H1 (cell line): ENCODE data around the gene HMGXB3. TPM values are rescaled to one million over a fixed set of nuclear protein-coding genes. Genes with fewer than 3 reads are reported as not detected.

Experiments
- CTCF ChIA-PET: fragments of 300-600 bp; sonication (Branson Sonifier 250); formaldehyde crosslinking; loops from one replicate; lab custom pipeline; 2021; ENCODE audit not compliant: partially characterized antibody; lab: Charles Lee
- POLR2A ChIA-PET: fragments of 300-600 bp; sonication (Branson Sonifier 250); formaldehyde crosslinking; loops from one replicate; lab custom pipeline; 2021; ENCODE audit warnings: inconsistent platforms; ENCODE audit not compliant: partially characterized antibody; lab: Charles Lee
- DNase-seq, 2 experiments: peaks; one replicate each; pipeline versions ENCODE4 v3.0.0 to v3.0.0-alpha.2; 2010 to 2022; ENCODE audit warnings: low spot score in 2 of 2, low read depth in 1 of 2, mixed read lengths in 1 of 2
- FAIRE-seq: peaks from 2 replicates; lab custom pipeline; 2011; peaks lifted over from hg19 to GRCh38; lab: Jason Lieb, UNC
- H2AFZ ChIP-seq: 2 replicates; pipeline ENCODE4 v1.8.1; 2012; ENCODE audit warnings: low read length, inconsistent platforms
- H2AK5ac ChIP-seq: 2 replicates; pipeline ENCODE4 v1.6.1; 2013; ENCODE audit warnings: low read depth, low read length
- H2BK120ac ChIP-seq: replicated peaks from 2 replicates; pipeline ENCODE3; 2013; ENCODE audit warnings: low read depth, low read length, inconsistent platforms
- H2BK12ac ChIP-seq: 2 replicates; pipeline ENCODE4 v1.6.1; 2013; ENCODE audit warnings: low read depth, low read length
- H2BK15ac ChIP-seq: 2 replicates; pipeline ENCODE4 v1.6.1; 2013; ENCODE audit warnings: low read length
- H2BK20ac ChIP-seq: 2 replicates; pipeline ENCODE4 v1.6.1; 2013; ENCODE audit warnings: low read length
- H2BK5ac ChIP-seq: 2 replicates; pipeline ENCODE4 v1.6.1; 2013; ENCODE audit warnings: low read depth, low read length
- H3K14ac ChIP-seq: 2 replicates; pipeline ENCODE4 v1.6.1; 2013; ENCODE audit warnings: inconsistent platforms; ENCODE audit not compliant: insufficient read length
- H3K18ac ChIP-seq: 2 replicates; pipeline ENCODE4 v1.6.1; 2013; ENCODE audit warnings: low read length; ENCODE audit errors: extremely low read depth
- H3K23ac ChIP-seq: 2 replicates; pipeline ENCODE4 v1.6.1; 2013; ENCODE audit warnings: inconsistent platforms; ENCODE audit not compliant: insufficient read length
- H3K23me2 ChIP-seq: 2 replicates; pipeline ENCODE4 v1.6.1; 2013; ENCODE audit warnings: low read depth, low read length
- H3K27ac ChIP-seq: 2 replicates; pipeline ENCODE4 v1.6.1; 2011; ENCODE audit warnings: low read depth, low read length, inconsistent platforms
- H3K27me3 ChIP-seq, 4 experiments: replicated peaks in 1 of 4; 1 replicate in 1 of 4; 2 replicates in 3 of 4; pipeline versions ENCODE4 v1.6.1 to v1.8.1; 2011 to 2013; ENCODE audit warnings: low read length in 3 of 4, mild to moderate bottlenecking in 3 of 4, inconsistent platforms in 2 of 4, mixed read lengths in 2 of 4, moderate library complexity in 1 of 4; ENCODE audit not compliant: control insufficient read depth in 3 of 4, insufficient read depth in 3 of 4; ENCODE audit errors: extremely low read depth in 1 of 4
- H3K36me3 ChIP-seq, 4 experiments: 2 replicates each; pipeline versions ENCODE4 v1.6.1 to v1.8.1; 2011 to 2013; ENCODE audit warnings: mild to moderate bottlenecking in 4 of 4, low read length in 3 of 4, moderate library complexity in 2 of 4, control low read depth in 1 of 4, inconsistent platforms in 1 of 4; ENCODE audit not compliant: insufficient read depth in 4 of 4, control insufficient read depth in 2 of 4
- H3K4ac ChIP-seq: replicated peaks from 2 replicates; pipeline ENCODE3; 2013; ENCODE audit warnings: low read length, low read depth, mixed read lengths, inconsistent platforms; ENCODE audit not compliant: insufficient read length
- H3K4me1 ChIP-seq, 4 experiments: replicated peaks in 1 of 4; 1 replicate in 1 of 4; 2 replicates in 3 of 4; pipeline versions ENCODE4 v1.6.1 to v1.8.1; 2011 to 2013; ENCODE audit warnings: low read length in 3 of 4, inconsistent platforms in 2 of 4, mixed read lengths in 1 of 4; ENCODE audit not compliant: insufficient read depth in 4 of 4, control insufficient read depth in 3 of 4
- H3K4me2 ChIP-seq, 2 experiments: 2 replicates each; pipeline versions ENCODE4 v1.6.1 to v1.8.1; 2011 to 2013; ENCODE audit warnings: low read depth in 2 of 2, low read length in 2 of 2, control low read depth in 1 of 2, inconsistent platforms in 1 of 2, mild to moderate bottlenecking in 1 of 2; ENCODE audit not compliant: insufficient read depth in 1 of 2
- H3K4me3 ChIP-seq, 4 experiments: fragments of 200-600, 300-600 bp in 1 of 4; sonication (generic), shearing (Covaris generic), sonication (Bioruptor Twin) in 1 of 4; 2 replicates each; pipeline versions ENCODE4 v1.5.1 to v1.8.1; 2011 to 2016; ENCODE audit warnings: low read length in 4 of 4, low read depth in 3 of 4, control low read depth in 2 of 4, inconsistent platforms in 2 of 4, mild to moderate bottlenecking in 2 of 4, mixed read lengths in 1 of 4, moderate library complexity in 1 of 4; ENCODE audit not compliant: insufficient read depth in 2 of 4; ENCODE audit errors: extremely low read depth in 1 of 4
- H3K56ac ChIP-seq: replicated peaks from 2 replicates; pipeline ENCODE3; 2013; ENCODE audit warnings: low read depth, mild to moderate bottlenecking, mixed read lengths, low read length, inconsistent platforms; ENCODE audit not compliant: insufficient read length
- H3K79me1 ChIP-seq: 2 replicates; pipeline ENCODE4 v1.6.1; 2013; ENCODE audit warnings: low read depth, low read length, control low read depth
- H3K79me2 ChIP-seq, 2 experiments: 2 replicates each; pipeline versions ENCODE4 v1.6.1 to v1.8.1; 2012 to 2013; ENCODE audit warnings: low read length in 2 of 2, mild to moderate bottlenecking in 2 of 2, inconsistent platforms in 1 of 2; ENCODE audit not compliant: insufficient read depth in 2 of 2, control insufficient read depth in 1 of 2
- H3K9ac ChIP-seq, 4 experiments: replicated peaks in 1 of 4; 1 replicate in 1 of 4; 2 replicates in 3 of 4; pipeline versions ENCODE4 v1.6.1 to v1.8.1; 2011 to 2013; ENCODE audit warnings: low read depth in 3 of 4, low read length in 3 of 4, control low read depth in 2 of 4, mild to moderate bottlenecking in 2 of 4, moderate library complexity in 2 of 4, inconsistent platforms in 1 of 4; ENCODE audit errors: extremely low read depth in 1 of 4
- H3K9me3 ChIP-seq, 2 experiments: 2 replicates each; pipeline versions ENCODE4 v1.6.1 to v1.8.1; 2012 to 2013; ENCODE audit warnings: mild to moderate bottlenecking in 2 of 2, moderate library complexity in 2 of 2, control low read depth in 1 of 2, inconsistent platforms in 1 of 2, low read depth in 1 of 2, low read length in 1 of 2, mixed read lengths in 1 of 2; ENCODE audit not compliant: insufficient read depth in 2 of 2
- H4K20me1 ChIP-seq, 2 experiments: replicated peaks in 1 of 2; 2 replicates each; pipeline versions ENCODE3 to v1.8.1; 2011 to 2013; ENCODE audit warnings: inconsistent platforms in 2 of 2, low read length in 2 of 2, mild to moderate bottlenecking in 1 of 2; ENCODE audit not compliant: insufficient read depth in 2 of 2, control insufficient read depth in 1 of 2
- H4K5ac ChIP-seq: 2 replicates; pipeline ENCODE4 v1.6.1; 2013; ENCODE audit warnings: low read length, low read depth, mixed read lengths, inconsistent platforms; ENCODE audit not compliant: insufficient read length
- H4K8ac ChIP-seq: 2 replicates; pipeline ENCODE4 v1.8.0; 2013; ENCODE audit warnings: mild to moderate bottlenecking, moderate library complexity, low read length, inconsistent platforms; ENCODE audit not compliant: insufficient read depth; ENCODE audit errors: extremely low read depth
- H4K91ac ChIP-seq: replicated peaks from 2 replicates; pipeline ENCODE3; 2013; ENCODE audit warnings: low read length, mixed read lengths, inconsistent platforms; ENCODE audit not compliant: insufficient read length
- NANOG ChIP-seq: IDR thresholded peaks from 2 replicates; pipeline ENCODE4 v1.6.1; 2011; ENCODE audit warnings: low read length, low read depth, mild to moderate bottlenecking, inconsistent platforms; ENCODE audit not compliant: insufficient read depth, poor library complexity, severe bottlenecking
- WGBS, 2 experiments: shearing (Covaris generic) in 1 of 2; methylation state at CpG; one replicate each; pipeline versions ENCODE4 v1.1.6 to v1.1.7; 2013 to 2015; ENCODE audit warnings: low lambda C conversion rate in 2 of 2, mixed read lengths in 2 of 2, inconsistent platforms in 1 of 2, low coverage in 1 of 2, missing lambda C conversion rate in 1 of 2; ENCODE audit not compliant: insufficient replicate concordance in 2 of 2, insufficient coverage in 1 of 2, insufficient read length in 1 of 2; ENCODE audit errors: extremely low coverage in 1 of 2, missing lambda C conversion rate in 1 of 2; 5-methylcytosine and 5-hydroxymethylcytosine counted together
- polyA plus RNA-seq, 7 experiments: library from polyadenylated mRNA; depleted of rRNA in 3 of 7; stranded (reverse) in 5 of 7; unstranded in 2 of 7; fragments of >200 nt in 5 of 7; fragments of 200-250 nt in 2 of 7; gene quantifications; 1 replicate in 5 of 7; 2 replicates in 1 of 7; 4 replicates in 1 of 7; pipeline versions ENCODE4 v1.2.1 to v1.2.3, GENCODE V29; 2011 to 2013; ENCODE audit warnings: missing spikeins in 2 of 7, mixed read lengths in 2 of 7
- total RNA-seq: library from RNA; stranded (reverse); fragmentation: NEBNext Ultra II Directional; extraction: Animal tissue kit (Norgen Biotek cat#: 25700); gene quantifications from 2 replicates; pipeline ENCODE4 v1.2.1, GENCODE V29; 2021

The HMGXB3 gene
- total and polyA plus RNA-seq, 2 of the 8 experiments (the other 6 are each of a cell fraction or from before 2014, with no cell fraction given): 26.8 to 28.0 TPM

DNA sequence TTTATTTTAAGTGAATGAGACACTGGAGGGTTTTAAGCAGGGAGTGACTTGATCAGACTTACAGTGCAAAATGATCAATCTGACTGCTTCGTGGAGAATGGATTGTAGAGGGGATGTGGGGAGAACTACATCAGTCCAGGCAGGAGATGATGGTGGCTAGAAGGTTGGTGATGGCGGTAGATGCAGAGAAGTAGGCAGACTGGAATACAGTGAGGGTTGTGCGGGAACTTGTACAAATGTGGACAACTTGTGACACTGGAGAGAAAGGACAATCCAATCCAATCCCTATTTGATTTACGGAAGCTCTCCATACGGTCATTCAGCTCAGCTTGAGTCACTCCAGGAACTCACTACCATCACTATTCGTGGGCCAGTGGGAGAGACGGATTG is 678 bp upstream of the HMGXB3 start:
- no peak overlapping the region for H2BK15ac ChIP-seq
- WGBS, 2 experiments: 41% methylated on average over 7 of the region's 7 CpGs; no CpG with 5 or more reads in 1 of the 2 experiments
- peak overlapping the region; percentile 92 to 94 for H3K4me2 ChIP-seq
- H3K27me3 ChIP-seq: no peaks in the 10 kb centered on the region
- H3K27ac ChIP-seq: peak overlapping the region; percentile 76
- peaks cover 0 to 4% (median 2%) of the 10 kb centered on the region in 4 experiments; a peak in 4 of 7 replicates for H3K4me1 ChIP-seq
- peaks cover 3 to 18% of the 10 kb centered on the region in 2 experiments for H4K20me1 ChIP-seq
- peaks cover 0 to 4% (median 0%) of the 10 kb centered on the region in 4 experiments; a peak in 2 of 8 replicates for H3K36me3 ChIP-seq
- H3K18ac ChIP-seq: peak overlapping the region; percentile 56
- no peak overlapping the region; the same call in 1 of the 2 replicates for H2AK5ac ChIP-seq
- no peak overlapping the region for H2BK20ac ChIP-seq
- H3K9me3 ChIP-seq: no peaks in the 10 kb centered on the region
- H2BK120ac ChIP-seq: no peak overlapping the region
- FAIRE-seq (no peak), DNase-seq (no peak)
- H4K8ac ChIP-seq: peak overlapping the region; percentile 97; the same call in 1 of the 2 replicates
- peak overlapping the region; percentile 95 for H2AFZ ChIP-seq
- peak overlapping the region; percentile 74 to 91 (median 85) for H3K9ac ChIP-seq
- peaks cover 14% of the 10 kb centered on the region for H3K23me2 ChIP-seq
- H3K79me1 ChIP-seq: peaks cover 5% of the 10 kb centered on the region; the same call in 1 of the 2 replicates
- H4K5ac ChIP-seq: peak overlapping the region; percentile 25
- H3K4me3 ChIP-seq: peak overlapping the region; percentile 54 to 92 (median 89)
- H4K91ac ChIP-seq: peak overlapping the region; percentile 29
- ChIA-PET CTCF (interaction anchor here (0.6 to 4.7 kb wide), 8 partner anchors 9 to 243 kb away, joined by 3 to 20 read pairs (median 4); partner anchors contain the start of gene SLC26A2), POLR2A (interaction anchor here (0.7 to 1.8 kb wide), 4 partner anchors 9 to 64 kb away, joined by 3 to 8 read pairs (median 4); no protein-coding TSS in a partner anchor)
- no peak overlapping the region for H3K23ac ChIP-seq
- H3K14ac ChIP-seq: no peak overlapping the region
- peak overlapping the region; percentile 19 for H3K4ac ChIP-seq
- peak overlapping the region; percentile 10 for H2BK12ac ChIP-seq
- peaks cover 5 to 36% of the 10 kb centered on the region in 2 experiments for H3K79me2 ChIP-seq
- no peak overlapping the region for H3K56ac ChIP-seq
- peak overlapping the region; percentile 80 for H2BK5ac ChIP-seq
- no peak for TF ChIP-seq NANOG
